HG03025 (cell line): ENCODE data around the gene IMMP1L.
"Not testable (repeated sequence)": the region's sequence is repeated elsewhere in the genome, so short reads cannot be mapped to it uniquely, and the experiment has no call there.

Experiments used
- ATAC-seq: cut with Tn5 transposase; IDR thresholded peaks from one replicate; pipeline ENCODE4 v1.9.1; 2021; ENCODE audit warnings: mild to moderate bottlenecking, moderate library complexity; ENCODE audit not compliant: unreplicated experiment, low FRiP score

The IMMP1L gene, protein sequence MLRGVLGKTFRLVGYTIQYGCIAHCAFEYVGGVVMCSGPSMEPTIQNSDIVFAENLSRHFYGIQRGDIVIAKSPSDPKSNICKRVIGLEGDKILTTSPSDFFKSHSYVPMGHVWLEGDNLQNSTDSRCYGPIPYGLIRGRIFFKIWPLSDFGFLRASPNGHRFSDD

DNA sequence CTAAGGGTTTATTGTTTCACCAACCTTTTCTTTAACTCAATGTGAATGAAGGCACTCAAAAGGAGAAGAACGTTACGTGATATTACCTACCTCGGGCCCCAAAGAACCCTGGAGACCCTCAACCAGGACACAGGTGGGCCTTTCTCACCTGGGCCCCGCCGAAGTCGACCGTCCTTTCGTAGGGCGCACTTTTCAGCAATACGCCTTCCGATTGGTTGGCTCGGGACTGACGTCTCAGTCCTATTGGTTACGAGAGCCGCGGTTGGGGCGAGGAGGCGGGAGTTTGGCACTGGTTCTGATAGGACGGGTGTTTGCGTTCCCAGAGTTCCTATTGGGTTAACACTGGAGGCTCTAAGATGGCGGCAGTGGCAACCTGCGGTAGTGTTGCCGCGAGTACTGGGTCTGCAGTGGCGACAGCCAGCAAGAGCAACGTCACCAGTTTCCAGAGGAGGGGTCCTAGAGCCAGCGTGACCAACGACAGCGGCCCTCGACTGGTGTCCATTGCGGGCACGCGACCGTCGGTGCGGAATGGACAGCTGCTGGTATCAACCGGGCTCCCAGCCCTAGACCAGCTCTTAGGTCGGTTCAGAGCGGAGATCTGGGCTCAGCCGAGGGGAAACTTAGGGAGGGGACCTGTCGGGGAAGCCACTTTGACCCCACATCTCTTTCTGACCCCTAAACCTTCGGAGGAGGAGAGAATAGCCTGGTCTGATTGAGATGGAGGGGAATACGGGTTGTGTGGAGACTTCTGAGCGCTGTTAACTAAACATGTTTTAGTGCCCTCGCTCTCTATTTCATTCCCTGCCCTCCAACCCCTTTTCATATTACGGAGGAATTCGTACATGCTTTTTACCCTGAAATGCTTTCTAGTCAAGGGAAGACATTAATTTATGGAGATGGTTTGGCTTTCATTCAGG is at the start of gene IMMP1L, which contains the start of gene ELP4:
TSS of gene IMMP1L (minus strand) at position 194 of the 917 bp plus-strand sequence. CDS start 46,346 bp downstream, outside the sequence.
TSS of gene ELP4 (plus strand) at position 339 of the 917 bp plus-strand sequence. CDS start at position 357, 18 bp downstream.
- peak; percentile 100 for ATAC-seq

DNA sequence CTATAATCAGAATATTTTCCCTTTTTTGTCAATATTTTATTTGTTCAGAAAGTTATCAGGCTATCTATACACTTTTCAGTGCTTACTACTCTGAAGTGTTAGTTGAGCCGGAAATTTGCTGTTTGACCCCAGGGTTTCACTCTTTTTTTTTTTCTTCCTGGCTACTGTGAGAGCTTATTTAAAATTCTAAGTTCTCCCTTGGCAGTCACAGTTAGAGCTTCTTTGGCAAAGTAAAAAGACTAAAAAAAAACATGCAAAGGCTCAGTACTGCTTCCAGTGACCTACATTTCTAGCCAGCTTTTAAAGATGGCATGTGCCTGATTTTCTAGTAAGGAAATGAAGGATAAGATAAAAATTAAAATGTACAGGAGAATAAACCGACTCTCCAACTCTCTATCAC is 48.6 kb upstream of the IMMP1L start:
- no peak for ATAC-seq

DNA sequence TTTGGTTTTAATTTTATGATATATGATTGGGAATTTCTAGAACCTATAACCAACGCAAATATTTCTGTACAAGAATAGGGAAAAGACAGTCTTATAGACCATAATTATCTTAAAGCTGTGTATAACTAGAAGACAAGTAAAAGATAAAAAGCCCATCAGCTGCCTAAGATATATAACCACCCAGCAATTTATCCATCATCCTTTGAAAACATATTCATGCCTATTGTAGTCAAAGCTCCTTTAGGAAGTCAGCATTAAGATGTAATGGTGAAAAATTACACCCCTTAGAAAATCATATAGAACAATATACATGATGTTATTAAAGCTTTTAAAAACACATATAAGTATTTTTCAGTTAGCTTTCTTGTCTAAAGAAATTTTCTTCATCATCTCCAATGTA is 46.5 kb upstream of the IMMP1L start:
- ATAC-seq: no peak

DNA sequence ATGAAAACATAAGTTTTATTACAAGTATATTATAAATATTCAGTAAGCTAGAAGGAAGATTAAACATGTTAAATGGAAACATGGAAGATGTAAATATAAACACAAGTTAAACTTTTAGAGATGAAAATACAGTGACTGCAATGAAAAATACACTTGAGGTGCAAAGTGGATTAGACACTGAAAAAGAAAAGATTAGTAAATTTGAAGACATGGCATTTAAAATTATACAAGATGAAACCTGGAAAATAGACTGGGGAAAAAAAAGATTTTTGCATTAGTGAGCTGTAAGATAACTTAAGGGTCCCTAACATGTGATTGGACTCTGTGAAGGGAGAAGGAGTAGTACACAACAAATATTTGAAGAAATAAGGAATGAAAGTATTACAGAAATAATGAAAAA is 33.4 kb upstream of the IMMP1L start:
- ATAC-seq: no peak

DNA sequence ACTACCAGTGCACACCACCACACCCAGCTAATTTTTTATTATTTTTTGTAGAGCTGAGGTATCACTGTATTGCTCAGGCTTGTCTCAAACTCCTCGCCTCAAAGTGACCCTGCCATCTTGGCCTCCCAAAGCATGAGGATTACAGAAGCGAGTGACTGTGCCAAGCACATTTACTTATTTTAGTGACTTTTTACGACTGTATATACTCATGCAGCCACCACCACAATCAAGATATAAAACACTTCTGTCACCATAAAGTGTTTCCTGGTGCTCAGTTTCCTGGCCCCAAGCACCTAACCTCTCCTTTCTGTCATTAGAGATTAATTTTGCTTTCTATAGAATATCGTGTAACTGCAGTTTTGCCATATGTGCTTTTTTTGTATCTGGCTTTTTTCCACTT is 26.1 kb upstream of the IMMP1L start:
- ATAC-seq: no peak

DNA sequence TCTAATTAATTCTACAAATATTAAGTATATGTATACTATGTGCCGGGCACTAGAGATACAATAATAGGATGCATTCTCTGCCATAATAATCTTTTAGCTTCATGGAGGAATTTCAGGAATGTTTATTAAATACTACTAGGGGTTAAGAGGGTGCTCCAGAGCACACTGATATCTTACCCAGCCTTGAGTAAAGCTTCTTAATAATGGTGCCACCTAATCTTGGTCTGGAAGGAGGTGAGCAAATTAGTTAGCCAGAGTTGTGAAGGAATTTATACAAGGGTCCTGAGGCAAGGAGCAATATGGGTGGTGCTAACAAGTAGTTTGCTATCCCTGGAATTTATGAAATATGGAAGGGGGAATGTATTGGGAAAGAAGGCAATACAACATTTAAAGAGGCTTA is 21.9 kb upstream of the IMMP1L start:
- no peak for ATAC-seq

DNA sequence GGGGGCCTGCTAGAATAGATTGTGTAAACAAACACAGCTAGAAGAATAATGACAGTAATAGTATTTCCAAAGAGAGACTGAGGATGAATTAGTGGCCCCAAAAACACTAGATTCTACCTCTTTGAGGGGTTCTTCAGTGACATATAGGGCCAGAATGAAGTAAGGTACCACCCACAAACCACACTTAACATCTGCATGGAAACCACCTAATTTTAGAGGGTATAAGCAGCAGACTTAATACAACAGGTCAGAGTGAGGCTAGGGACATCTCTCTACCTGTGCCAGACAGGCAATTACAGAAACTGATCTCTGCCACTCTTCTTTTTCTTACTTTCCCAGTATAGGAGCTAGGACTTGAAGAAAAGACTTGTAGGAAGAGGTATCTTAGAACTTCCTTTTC is 20.3 kb upstream of the IMMP1L start:
- ATAC-seq: no peak

DNA sequence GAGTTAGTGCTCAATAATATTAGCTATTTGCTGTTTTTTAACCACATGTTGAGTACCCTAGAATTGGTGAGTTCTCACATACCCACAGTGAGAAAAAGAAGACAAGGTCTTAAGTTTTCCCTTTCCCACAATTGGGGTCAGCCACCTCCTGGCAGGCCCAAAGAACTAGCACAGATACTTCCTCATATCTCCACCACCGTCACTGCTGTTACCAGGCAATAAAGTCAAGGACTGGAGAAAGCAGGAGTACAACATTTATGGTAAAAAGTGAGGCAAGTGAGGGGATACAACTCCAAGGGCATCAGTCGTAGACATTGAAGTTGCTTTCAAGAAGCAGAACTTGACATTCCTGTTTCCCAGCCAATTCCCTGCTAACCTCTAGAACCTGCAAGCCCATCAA is 19.8 kb upstream of the IMMP1L start:
- no peak for ATAC-seq

DNA sequence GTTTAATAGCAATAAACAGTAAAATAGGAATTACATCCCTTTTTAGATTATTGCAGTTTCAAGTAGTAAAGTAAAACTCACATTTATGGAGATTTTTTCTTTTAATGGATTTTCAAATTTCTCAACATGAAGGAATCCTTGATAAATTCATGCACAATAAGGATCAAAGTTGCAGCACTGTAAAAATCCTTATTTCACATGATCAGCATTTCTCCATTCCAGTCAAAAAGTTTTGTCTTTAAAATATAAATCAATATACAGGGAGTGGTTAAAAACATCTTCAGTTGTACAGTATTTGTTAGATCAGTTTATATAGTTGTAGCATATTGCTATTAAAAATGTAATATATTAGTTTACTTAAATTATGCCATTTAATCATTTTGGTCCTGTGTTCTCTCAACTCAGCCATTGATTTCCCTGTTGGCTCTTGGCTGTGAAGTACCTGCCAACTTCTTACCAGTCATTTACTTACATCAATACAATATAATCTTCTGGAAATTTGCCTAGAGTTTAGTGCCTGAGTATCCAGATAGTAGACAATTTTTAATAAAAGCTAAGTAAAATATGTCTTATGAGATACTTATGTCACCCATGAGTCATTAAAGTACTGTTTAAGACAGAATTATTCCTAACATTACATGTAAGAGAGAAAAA is 12.2 kb upstream of the IMMP1L start:
- no peak for ATAC-seq

DNA sequence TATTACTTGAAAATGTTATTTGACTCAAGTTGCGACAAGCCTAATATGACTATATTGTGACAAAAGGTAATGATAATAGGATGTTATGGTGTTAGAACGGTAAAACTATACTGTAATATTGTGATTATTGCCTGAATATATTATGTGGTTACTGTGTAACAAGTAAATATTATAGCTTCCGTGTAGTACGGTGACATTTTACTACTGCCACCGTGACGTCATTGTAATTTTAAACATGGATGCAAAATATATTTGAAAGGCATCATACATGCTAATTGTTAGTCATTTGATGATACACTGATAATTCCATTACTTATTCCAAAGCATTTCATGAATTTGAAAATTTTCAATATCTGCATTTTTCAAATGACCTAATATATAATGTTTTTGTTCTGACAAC is 2.7 kb upstream of the IMMP1L start:
- no peak for ATAC-seq

DNA sequence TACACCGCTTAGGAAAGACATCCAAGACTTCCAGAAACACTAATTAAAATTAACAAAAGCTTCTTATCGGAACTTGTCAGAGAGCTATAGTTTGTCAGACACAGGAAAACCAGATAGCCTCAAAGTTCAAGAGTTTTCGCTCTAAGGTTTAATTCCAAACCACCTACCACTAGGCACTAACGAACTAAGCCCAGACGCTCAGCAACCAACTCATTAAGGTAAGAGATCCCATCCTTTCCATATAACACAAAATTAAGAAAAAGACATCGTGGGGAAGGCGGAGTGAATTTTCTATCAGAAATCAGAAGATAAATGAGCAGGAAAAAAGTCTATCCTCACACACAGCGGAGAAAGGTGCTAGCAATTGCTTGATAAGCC is 382 bp downstream of the IMMP1L start:
- ATAC-seq: peak; percentile 8

DNA sequence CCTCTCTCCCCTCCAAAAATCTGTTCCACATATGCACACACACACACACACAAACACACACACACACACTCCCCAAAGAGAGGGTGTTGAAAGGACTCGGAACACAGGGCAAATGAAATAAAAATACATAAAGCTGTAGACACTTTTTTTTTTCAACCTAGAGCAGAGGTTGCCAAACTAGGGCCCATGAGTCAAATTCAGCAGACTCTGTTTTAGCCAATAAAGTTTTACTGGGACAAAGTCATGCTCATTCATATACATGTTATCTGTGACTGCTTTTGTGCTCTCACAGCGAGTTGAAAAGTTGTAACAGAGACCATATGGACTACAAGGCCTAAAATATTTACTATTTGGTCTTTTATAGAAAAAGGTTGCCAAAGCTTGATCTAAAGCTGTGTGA is 8.9 kb downstream of the IMMP1L start:
- no peak for ATAC-seq

DNA sequence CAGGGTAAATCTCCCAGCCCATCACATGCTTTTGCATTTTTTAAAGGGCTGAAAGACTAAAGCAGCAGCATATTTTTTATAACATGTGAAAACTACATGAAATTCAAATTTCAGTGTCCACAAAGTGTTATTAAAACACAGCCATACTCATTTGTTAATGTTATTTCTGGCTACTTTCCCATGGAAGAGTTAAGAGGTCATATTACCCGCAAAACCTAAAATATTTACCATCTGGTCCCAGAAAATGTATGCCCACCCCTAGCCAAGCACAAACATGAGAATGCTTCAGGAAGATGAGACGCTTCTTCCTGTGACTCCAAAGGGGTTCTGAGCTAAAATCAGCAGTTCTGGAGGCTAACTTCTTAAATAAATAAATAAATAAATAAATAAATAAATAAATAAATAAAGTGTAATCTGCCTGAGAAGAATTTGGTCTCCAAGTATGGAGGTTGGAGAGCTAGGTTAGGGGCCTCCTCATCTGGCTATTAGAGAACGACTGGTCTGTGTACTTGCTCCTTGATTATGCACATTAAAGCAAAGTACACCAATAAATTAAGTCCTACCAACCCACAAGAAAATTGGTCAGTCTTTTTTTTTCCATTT is 9.7 kb downstream of the IMMP1L start:
- no peak for ATAC-seq

DNA sequence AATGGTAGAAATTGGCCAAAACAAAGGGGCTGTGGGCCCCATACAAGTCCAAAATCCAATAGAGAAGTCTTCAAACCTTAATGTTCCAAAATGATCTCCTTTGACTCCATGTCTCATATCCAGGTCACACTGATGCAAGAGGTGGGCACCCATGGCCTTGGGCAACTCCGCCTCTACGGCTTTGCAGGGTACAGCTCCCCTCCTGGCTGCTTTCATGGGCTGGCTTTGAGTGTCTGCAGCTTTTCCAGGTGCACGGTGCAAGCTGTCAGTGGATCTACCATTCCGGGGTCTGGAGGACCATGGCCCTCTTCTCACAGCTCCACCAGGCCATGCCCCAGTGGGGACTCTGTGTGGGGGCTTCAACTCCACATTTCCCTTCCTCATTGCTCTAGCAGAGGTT is 15.7 kb downstream of the IMMP1L start:
- not testable (repeated sequence) for ATAC-seq

DNA sequence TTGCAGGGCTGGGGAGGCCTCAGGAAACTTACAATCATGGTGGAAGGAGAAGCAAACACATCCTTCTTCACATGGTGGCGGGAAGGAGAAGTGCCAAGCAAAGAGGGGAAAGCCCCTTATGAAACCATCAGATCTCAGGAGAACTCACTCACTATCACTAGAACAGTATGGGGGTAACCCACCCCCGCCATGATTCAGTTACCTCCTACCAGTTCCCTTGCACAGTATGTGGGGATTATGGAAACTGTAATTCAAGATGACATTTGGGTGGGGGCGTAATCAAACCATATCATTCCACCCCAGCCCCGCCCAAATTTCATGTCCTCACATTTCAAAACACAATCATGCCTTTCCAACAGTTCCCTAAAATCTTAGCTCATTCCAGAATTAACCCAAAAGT is 16.2 kb downstream of the IMMP1L start:
- no peak for ATAC-seq

DNA sequence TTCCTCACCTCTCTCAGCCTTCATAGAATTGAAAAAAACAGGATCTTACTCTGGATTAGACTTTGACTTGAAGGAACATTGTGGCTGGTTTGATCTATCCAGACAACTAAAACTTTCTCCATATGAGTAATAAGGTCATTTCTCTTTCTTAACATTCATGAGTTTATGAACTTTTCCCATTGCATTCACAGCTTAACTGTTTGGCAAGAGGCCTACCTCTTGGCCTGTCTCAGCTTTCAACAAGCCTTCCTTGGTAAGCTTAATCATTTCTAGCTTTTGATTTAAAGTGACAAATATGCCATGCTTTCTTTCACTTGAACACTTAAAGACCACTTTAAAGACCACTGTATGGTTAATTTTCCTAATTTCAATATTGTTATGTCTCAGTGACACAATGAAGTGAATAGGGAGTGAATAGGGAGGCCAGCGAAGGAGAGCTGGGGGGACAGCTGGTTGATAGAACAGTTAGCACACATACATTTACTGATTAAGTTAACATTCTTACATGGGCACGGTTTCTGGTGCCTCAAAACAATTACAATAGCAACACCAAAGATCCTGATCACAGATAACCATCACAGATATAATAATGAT is 17.0 kb downstream of the IMMP1L start:
- no peak for ATAC-seq

DNA sequence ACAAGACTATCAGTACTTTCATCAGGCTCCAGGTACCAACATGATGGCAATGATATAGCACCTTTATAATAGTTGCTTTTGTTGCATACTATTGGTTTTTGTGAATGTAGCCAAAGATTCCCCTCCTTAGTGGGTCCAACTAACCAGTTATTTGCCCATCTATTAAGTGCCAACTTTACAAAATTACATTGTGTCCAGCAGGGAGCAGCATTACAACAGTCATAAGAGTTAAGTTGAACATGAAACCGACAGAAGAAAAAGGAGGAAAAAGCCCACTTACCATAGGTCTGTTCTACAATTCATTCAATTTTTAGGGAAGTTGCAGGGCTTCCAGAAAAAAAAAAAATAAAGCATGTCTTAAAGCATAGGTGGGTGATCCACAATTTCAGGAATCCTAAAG is 21.6 kb downstream of the IMMP1L start:
- no peak for ATAC-seq

DNA sequence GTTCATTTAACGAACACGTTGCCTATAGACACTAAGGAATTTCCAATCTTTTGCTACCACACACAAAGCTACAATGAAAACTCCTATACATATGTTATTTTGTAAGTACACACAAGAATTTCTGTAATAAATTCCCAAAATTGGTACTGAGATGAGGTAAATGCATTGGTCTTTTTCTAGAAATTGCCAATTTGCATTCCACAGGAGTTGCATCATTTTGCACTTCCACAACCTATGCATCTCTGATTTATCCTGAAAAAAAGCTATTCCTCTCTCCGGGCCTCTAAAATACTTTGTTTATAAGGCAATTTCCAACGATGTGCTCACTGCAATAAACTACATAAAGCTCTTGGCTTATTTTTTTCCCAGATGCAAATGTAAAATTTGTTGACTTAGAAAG is 24.9 kb downstream of the IMMP1L start:
- no peak for ATAC-seq

DNA sequence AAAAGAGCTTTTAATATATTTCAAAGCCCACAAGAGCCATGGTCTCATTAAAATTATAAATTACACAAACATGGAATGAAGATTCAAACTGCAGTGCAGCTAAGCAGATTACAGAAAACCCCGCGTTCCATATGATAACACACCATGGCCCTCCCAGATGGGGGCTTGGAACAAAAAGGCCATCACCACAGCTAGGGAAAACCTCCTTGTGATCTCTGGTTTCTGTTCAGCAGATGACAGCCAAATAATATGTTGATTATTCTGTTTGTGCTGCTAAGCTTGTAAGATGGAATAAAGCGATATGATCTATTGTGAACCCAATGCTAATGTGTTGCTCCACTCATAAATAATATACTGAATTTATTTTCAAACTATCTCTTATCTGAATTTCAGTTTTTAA is 28.5 kb downstream of the IMMP1L start:
- ATAC-seq: no peak

DNA sequence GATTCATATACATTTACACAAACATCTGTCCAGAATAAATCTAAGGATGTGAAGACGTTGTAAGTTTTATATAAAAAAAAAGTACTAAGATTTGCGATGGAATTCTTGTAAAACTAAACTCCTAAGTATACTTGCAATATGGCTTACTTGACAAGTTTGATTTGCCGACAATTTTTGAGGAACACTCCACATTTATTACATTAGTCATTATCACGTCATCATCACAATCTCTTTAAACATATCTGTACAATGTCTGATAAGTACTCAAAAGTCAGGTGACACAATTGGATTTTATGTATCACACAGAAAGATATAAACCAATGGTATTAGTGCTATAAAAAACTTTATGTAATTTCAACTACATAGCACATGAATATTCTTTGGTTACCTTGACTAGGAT is 30.4 kb downstream of the IMMP1L start:
- ATAC-seq: no peak

DNA sequence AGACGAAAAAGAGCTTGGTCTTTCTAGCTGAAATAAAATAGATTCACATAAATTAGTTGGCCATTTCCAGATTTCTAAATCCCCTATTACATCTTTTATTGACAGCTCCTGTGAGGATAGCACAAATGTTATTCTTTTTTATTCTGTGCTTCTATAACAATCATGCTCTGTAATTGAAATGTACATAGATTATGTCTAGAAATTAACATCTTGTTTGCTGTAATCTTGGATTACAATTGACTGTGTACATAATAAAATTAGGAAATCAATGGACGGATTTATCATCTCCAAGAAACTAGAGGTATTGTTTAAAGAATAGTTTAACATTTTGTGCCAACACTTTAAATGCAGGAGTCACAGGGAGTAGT is 31.2 kb downstream of the IMMP1L start:
- ATAC-seq: no peak
